ENCODE measurements around the gene PRR35. TPM values are rescaled to one million over a fixed set of nuclear protein-coding genes. Genes with fewer than 3 reads are reported as not detected.

The PRR35 gene
- total and polyA plus RNA-seq, 7 donors, result not detected

DNA sequence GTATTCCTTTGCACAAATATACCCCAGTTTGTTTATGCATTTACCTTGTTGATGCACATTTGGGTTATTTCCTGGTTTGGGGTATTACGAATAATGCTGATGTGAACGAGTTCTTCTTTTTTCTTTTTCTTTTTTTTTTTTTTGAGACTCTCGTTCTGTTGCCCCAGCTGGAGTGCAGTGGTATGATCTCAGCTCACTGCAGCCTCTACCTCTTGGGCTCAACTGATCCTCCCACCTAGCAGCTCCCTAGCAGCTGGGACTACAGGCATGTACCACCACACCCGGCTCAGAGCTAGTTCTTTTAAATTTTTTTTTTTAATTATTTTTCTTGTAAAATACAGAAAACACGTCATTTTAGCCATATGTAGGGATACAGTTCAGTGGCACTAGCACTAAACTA lies 43.7 kb downstream of the PRR35 start:
- TF ChIP-seq, protein P1, sequence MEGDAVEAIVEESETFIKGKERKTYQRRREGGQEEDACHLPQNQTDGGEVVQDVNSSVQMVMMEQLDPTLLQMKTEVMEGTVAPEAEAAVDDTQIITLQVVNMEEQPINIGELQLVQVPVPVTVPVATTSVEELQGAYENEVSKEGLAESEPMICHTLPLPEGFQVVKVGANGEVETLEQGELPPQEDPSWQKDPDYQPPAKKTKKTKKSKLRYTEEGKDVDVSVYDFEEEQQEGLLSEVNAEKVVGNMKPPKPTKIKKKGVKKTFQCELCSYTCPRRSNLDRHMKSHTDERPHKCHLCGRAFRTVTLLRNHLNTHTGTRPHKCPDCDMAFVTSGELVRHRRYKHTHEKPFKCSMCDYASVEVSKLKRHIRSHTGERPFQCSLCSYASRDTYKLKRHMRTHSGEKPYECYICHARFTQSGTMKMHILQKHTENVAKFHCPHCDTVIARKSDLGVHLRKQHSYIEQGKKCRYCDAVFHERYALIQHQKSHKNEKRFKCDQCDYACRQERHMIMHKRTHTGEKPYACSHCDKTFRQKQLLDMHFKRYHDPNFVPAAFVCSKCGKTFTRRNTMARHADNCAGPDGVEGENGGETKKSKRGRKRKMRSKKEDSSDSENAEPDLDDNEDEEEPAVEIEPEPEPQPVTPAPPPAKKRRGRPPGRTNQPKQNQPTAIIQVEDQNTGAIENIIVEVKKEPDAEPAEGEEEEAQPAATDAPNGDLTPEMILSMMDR (IDR thresholded peaks at IDR 0.05), result no peak
- Histone ChIP-seq H3K27ac (no peak overlapping the region), H3K36me3 (ENCODE audit: insufficient read depth in 1 of 2, low read depth in 1 of 2) (peaks cover 0 to 13% of the 10 kb centered on the region in 2 donors), H3K4me1 (peaks cover 16% of the 10 kb centered on the region), H3K9me3 (no peaks in the 10 kb centered on the region), H3K27me3 (ENCODE audit: insufficient read depth in 3 of 3, low read length in 2 of 3) (no peaks in the 10 kb centered on the region), H3K4me3 (no peak overlapping the region)
- intact Hi-C loops (cut with DNase I), result loop anchor here in 1 of 2 donors (2.0 kb wide), 1 partner anchor 23 kb away; no protein-coding TSS in a partner anchor
- 81 to 90% (median 86%) methylated on average over 5 of the region's 5 CpGs for WGBS, 3 donors
- DNase-seq, result no peak
- no peak for ATAC-seq

DNA sequence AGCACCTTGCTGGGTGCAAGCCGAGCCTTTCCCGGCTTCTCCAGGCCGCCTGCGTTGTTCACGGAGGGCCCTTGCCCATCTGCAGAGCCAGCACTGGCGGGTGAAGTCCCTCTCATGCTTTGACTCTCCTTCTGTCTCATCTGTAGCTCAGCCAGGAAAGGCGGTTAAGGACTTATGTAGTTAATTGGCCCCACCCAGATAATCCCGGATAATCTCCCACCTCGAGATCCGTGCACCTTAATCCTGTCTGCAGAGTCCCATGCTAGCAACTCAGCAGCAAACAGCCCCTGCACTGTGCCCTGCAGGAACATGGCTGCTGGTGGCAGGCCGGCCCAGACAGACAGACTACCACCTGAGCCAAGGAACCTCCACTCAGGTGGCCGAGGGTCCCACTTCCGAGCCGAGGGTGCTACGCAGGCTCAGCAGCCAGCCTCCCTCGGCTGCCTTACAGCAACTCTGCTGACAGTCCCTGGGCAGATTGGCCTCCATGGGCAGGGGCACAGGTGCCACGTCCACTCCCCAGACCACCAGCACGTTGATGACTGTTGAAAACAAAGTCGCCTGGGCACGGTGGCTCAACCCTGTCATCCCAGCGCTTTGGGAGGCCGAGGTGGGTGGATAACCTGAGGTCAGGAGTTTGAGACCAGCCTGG lies 46.6 kb downstream of the PRR35 start:
- Histone ChIP-seq H3K9me3 (no peaks in the 10 kb centered on the region), H3K27ac (no peak overlapping the region), H3K4me1 (peaks cover 31% of the 10 kb centered on the region), H3K27me3 (ENCODE audit: insufficient read depth in 3 of 3, low read length in 2 of 3) (no peaks in the 10 kb centered on the region), H3K4me3 (no peak overlapping the region), H3K36me3 (ENCODE audit: insufficient read depth in 1 of 2, low read depth in 1 of 2) (no peaks in the 10 kb centered on the region)
- TF ChIP-seq, protein P1 (IDR thresholded peaks at IDR 0.05), result no peak
- DNase-seq (no peak), ATAC-seq (no peak)
- intact Hi-C loops (cut with DNase I), result no loop called here
- 92 to 96% (median 96%) methylated on average over 22 of the region's 22 CpGs for WGBS, 3 donors

DNA sequence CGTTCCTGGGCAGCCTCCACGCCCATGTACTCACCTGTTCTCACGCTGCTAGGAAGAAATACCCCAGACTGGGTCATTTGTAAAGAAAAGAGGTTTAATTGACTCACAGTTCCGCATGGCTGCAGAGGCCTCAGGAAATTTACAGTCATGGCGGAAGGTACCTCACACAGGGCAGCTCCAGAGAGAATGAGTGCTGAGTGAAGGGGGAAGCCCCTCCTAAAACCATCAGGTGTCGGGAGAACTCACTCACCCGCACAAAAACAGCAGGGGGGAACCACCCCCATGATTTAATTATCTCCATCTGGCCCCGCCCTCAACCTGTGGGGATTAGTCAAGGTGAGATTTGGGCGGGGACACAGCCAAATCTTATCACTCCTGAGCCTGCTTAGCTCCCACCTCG lies 47.8 kb downstream of the PRR35 start:
- H3K36me3 ChIP-seq (ENCODE audit: insufficient read depth in 1 of 2, low read depth in 1 of 2), result no peaks in the 10 kb centered on the region
- no peak overlapping the region for H3K27ac ChIP-seq
- intact Hi-C loops (cut with DNase I), result no loop called here
- TF ChIP-seq, protein P1 (IDR thresholded peaks at IDR 0.05), result no peak
- no peak for ATAC-seq
- 84 to 91% (median 87%) methylated on average over 10 of the region's 10 CpGs for WGBS, 3 donors
- H3K9me3 ChIP-seq, result no peaks in the 10 kb centered on the region
- H3K4me1 ChIP-seq, result peaks cover 23% of the 10 kb centered on the region
- no peak overlapping the region for H3K4me3 ChIP-seq
- H3K27me3 ChIP-seq (ENCODE audit: insufficient read depth in 3 of 3, low read length in 2 of 3), result no peaks in the 10 kb centered on the region
- DNase-seq, result no peak

DNA sequence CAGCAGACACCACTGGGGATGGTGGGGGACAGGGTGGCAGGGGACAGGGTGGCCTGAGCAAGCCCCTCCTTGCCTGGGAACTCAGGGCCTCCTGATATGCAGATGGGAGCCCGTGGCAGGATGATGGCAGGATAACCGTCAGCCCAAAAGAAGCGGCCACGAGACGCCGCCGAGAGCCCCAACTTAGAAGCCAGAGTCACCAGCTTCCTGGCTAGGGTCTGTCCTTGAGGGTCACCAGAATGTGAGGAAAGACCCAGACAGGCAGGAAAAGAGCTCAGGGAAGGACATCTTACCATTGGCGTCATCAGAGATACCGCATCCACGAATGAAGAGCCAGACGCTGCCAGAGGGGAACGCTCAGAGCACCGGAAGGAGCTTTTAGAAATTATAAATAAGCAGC lies 49.1 kb downstream of the PRR35 start:
- Histone ChIP-seq H3K27ac (no peak overlapping the region), H3K9me3 (no peaks in the 10 kb centered on the region), H3K4me3 (no peak overlapping the region), H3K36me3 (ENCODE audit: insufficient read depth in 1 of 2, low read depth in 1 of 2) (no peaks in the 10 kb centered on the region), H3K27me3 (ENCODE audit: insufficient read depth in 3 of 3, low read length in 2 of 3) (no peaks in the 10 kb centered on the region), H3K4me1 (peaks cover 23% of the 10 kb centered on the region)
- DNase-seq (no peak), ATAC-seq (no peak)
- intact Hi-C loops (cut with DNase I), result no loop called here
- TF ChIP-seq, protein P1 (IDR thresholded peaks at IDR 0.05), result no peak
- 87 to 95% (median 90%) methylated on average over 13 of the region's 13 CpGs for WGBS, 3 donors

DNA sequence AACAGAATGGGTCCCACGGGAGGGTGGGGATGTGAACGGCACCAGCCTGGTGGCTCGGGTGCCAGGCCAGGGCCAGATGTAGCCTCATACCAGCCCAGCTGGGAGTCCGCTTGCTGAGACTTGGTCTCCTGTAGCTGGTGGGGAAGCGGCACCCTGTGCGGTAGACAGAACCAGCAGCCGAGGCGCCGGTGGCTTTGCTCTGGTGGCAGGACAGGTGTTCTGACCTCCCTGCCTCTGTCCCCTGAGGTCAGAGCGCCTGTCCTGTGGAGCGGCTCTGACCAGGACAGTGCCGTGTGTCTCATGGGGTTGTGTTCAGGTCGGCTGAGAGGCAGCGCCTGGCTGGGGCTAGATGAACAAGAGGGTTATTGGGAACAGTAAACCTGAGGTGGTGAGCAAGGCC lies 49.8 kb downstream of the PRR35 start:
- H3K27ac ChIP-seq, result peak overlapping the region; percentile 55
- WGBS, 3 donors, result 80 to 84% (median 80%) methylated on average over 14 of the region's 14 CpGs

More for the DNA sequence above, 49.8 kb downstream of the PRR35 start:
- DNase-seq (no peak), ATAC-seq (peak; percentile 40 to 60 (median 48))
- H3K4me3 ChIP-seq, result no peak overlapping the region
- TF ChIP-seq, protein P1 (IDR thresholded peaks at IDR 0.05), result no peak
- intact Hi-C loops (cut with DNase I), result loop anchor here in 1 of 2 donors (2.0 kb wide), 1 partner anchor 31 kb away; no protein-coding TSS in a partner anchor
- peaks cover 0 to 4% of the 10 kb centered on the region in 2 donors for H3K36me3 ChIP-seq (ENCODE audit: insufficient read depth in 1 of 2, low read depth in 1 of 2)
- H3K4me1 ChIP-seq, result peaks cover 23% of the 10 kb centered on the region
- no peaks in the 10 kb centered on the region for H3K27me3 ChIP-seq (ENCODE audit: insufficient read depth in 3 of 3, low read length in 2 of 3)
- no peaks in the 10 kb centered on the region for H3K9me3 ChIP-seq
